ENCODE measurements around the gene HBP1. TPM values are rescaled to one million over a fixed set of nuclear protein-coding genes. Genes with fewer than 3 reads are reported as not detected.
A peak's percentile ranks its signal among the peaks of the same experiment; 100 is the strongest.
"Not testable (repeated sequence)": the region's sequence is repeated elsewhere in the genome, so short reads cannot be mapped to it uniquely, and the experiment has no call there.

The HBP1 gene, protein sequence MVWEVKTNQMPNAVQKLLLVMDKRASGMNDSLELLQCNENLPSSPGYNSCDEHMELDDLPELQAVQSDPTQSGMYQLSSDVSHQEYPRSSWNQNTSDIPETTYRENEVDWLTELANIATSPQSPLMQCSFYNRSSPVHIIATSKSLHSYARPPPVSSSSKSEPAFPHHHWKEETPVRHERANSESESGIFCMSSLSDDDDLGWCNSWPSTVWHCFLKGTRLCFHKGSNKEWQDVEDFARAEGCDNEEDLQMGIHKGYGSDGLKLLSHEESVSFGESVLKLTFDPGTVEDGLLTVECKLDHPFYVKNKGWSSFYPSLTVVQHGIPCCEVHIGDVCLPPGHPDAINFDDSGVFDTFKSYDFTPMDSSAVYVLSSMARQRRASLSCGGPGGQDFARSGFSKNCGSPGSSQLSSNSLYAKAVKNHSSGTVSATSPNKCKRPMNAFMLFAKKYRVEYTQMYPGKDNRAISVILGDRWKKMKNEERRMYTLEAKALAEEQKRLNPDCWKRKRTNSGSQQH
- total RNA-seq: 10 to 100 TPM; 43.9 to 55.9 TPM
- long read RNA-seq, donor 1, partial matches to known transcripts: 5 of 12 reads
- long read RNA-seq, donor 1, other reads (novel, unspliced or antisense): 2 of 12 reads
- long read RNA-seq, donor 2, transcript HBP1-208 (11 exons, 2,704 nt): major isoform, 9 of 31 reads
- long read RNA-seq, donor 2, transcript HBP1-201 (11 exons, 2,829 nt): minor isoform, 7 of 31 reads
- long read RNA-seq, donor 2, partial matches to known transcripts: 7 of 31 reads
- long read RNA-seq, donor 2, other reads (novel, unspliced or antisense): 7 of 31 reads

GRCh38 chr7:107168233-107169119 lies at the start of gene HBP1:
TSS of gene HBP1 (plus strand) at chr7:107169003. CDS start at chr7:107179894, 10,891 bp downstream.
- peak; percentile 99 for DNase-seq (ENCODE audit: low spot score)

GRCh38 chr7:107119376-107120105 lies 49.3 kb upstream of the HBP1 start:
- DNase-seq (ENCODE audit: low spot score): no peak
- intact Hi-C loops (cut with DNase I): no loop called here

More at GRCh38 chr7:107168233-107169119, at the start of gene HBP1:
- intact Hi-C loops (cut with DNase I): no loop called here

DNA sequence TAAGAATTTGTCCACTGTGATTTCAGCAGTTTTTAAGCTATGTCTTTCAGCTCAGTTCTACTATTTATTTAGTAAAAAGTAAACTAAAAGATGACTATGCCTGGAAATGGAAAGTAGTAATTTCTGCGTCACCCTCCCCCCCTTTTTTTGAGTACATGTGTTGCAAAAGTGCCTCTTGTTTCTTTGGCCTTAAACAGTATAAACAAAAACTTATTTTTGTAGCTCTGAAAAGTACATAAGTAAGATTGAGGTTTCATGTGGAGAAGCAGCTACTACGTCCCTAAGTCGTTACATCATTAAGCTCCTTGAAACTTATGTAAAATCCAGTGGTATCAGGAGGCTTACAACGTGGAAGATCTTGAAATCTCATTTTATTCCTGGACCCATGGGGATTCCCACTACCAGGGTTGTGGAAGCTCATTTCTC lies 46.3 kb upstream of the HBP1 start:
- intact Hi-C loops (cut with DNase I): no loop called here

DNA sequence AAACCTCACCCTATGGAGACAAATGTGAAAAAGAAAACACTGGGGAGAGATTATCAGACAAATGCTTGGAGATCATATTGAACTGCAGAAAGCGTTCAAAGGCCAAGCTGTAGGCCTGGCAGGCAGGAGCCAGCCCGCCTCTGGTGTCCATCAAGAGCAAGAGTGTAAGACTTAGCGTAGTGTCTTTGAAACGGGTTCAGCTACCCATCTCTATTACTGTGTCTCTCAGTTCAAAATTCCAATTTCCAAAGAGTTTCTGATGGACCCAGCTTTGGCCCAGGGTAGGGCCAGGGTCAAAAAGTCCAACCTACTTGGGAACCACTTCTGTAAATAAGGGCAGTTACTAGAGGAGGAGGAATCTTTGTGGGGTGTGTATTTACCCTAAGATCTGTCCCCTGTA lies 45.4 kb upstream of the HBP1 start:
- intact Hi-C loops (cut with DNase I): no loop called here
- no peak for DNase-seq (ENCODE audit: low spot score)

More for the DNA sequence above, 46.3 kb upstream of the HBP1 start:
- no peak for DNase-seq (ENCODE audit: low spot score)

DNA sequence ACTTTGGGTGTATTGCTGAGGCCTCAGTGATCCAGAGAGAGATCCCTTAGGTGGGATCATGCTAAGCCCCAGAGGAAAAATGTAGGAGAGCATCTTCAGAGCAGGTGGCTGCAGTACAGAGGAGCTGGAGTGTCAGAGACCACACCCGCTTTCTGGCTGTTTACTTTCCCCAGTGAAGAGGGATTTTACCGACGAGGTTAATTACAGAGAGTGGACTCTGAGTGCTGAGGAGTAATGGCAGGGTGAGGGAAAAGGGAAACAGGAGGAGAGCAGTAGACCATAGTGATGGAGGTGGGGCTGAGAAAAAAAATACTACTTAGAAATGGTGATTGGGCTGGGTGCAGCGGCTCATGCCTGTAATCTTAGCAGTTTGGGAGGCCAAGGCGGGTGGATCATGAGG lies 43.3 kb upstream of the HBP1 start:
- DNase-seq (ENCODE audit: low spot score): no peak
- intact Hi-C loops (cut with DNase I): no loop called here

DNA sequence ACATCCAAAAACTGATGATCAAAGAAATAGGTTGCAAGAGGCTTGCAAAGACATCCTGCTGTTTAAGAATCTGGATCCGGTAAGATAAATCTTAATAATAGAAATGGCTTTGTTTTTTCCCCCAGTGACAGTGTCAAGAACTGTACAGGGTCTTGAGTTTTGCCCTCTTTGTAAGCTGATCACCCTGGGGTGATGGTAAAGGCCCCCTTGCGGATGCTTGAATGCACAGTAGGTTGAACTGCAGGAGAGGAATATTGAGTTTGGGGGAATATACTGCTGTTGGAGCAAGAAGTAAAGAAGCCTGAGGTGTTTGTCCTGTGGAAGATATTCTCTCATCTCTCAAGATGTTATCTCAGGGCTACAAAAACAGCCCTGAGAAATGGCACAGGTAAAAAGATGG lies 40.6 kb upstream of the HBP1 start:
- DNase-seq (ENCODE audit: low spot score): no peak
- intact Hi-C loops (cut with DNase I): no loop called here

GRCh38 chr7:107128748-107129147 lies 40.1 kb upstream of the HBP1 start:
- DNase-seq (ENCODE audit: low spot score): no peak
- intact Hi-C loops (cut with DNase I): no loop called here

DNA sequence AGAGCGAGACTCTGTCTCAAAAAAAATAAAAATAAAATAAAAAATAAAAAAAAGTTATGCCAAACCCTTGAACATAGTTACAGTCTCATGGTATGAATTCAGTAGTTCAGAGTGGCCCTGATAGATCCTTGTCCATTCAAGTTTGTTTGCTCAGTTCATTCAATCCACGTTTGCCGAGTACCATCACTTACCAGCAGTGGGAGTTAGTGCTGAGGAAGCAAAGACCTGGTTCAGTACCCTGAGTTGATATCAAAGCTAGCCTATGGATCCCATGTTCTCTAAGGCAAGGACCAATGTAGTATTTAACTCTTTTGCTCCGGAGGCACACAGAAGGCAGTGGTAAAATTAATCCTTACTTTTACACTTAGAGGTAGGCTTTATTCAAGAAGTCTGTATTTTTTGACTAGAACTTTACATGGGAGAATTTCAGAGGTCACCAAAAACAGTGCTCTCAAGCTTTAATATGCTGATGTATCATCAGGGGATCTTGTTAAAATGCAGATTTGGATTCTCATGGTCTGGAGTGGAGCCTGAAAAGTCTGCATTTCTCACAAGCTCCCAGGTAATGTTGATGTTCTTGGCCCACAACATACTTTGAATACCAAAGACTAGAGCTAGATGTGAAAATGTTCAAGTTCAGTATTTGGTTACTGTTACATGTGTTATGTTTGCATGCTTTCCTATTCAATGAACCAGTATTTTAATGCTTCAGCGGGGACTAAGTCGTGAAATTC lies 38.1 kb upstream of the HBP1 start:
- intact Hi-C loops (cut with DNase I): loop anchor here in 1 of 2 donors (10.0 kb wide), 1 partner anchor 176 kb away; no protein-coding TSS in a partner anchor
- DNase-seq (ENCODE audit: low spot score): no peak

DNA sequence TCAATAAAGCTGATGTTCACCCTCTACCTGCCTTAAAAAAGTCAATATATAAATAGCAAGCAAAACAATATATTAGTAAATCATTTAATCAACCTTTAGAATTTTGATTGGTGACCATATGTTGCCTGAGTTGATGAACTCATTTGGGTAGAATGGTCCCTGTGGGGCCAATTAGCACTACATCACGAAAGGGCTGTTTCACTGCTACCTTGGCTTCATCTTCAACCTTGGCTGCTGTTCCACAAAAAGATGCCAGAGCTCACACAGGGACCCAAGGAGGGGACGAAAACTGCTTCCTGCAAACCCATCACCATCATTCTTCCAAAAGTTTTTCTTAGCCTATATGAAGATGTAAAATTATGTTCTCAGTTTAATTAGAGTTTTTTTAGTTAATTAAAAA lies 35.4 kb upstream of the HBP1 start:
- intact Hi-C loops (cut with DNase I): loop anchor here in 1 of 2 donors (10.0 kb wide), 1 partner anchor 179 kb away; no protein-coding TSS in a partner anchor
- DNase-seq (ENCODE audit: low spot score): no peak

DNA sequence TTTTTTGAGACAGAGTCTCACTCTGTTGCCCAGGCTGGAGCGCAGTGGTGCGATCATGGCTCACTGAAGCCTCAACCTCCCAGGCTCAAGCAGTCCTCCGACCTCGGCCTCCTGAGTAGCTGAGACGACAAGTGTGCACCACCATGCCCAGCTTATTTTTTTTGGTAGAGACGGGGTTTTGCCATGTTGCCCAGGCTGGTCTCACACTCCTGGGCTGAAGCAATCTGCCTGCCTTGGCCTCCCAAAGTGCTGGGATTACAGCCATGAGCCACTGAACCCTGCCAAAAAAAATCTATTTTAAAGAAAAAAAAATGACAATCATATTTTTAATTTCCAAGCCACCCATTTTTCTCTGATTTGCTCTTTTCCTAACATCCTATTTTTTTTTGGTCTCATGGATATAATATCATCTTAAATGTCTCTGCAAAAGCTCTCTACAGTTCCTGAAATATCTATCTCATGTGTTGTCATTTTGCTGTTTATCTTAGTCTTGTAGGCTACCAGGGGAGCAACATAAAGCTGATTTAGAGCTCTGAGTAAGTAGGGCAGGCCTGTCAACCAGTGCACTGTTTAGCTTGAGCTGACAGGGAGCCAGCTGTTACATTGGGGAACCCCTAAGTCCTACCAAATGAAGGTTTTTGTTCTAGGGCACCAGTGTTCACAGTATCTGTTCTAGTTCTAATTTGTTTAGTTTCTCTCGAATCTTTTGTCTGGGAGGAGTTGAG lies 29.9 kb upstream of the HBP1 start:
- intact Hi-C loops (cut with DNase I): loop anchor here in 1 of 2 donors (10.0 kb wide), 1 partner anchor 184 kb away; no protein-coding TSS in a partner anchor

DNA sequence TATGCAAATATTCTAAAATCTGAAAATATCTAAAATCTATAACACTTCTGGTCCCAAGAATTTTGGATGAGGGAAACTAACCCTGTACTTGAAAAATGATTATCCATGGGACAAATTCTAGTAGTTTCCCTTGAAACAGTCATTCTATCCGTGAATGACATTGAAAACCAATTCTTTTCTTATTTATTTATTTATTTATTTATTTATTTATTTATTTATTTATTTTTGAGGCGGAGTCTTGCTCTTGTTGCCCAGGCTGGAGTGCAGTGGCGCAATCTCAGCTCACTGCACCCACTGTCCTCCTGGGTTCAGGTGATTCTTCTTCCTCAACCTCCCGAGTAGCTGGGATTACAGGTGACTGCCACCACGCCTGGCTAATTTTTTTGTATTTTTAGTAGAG lies 24.9 kb upstream of the HBP1 start:
- intact Hi-C loops (cut with DNase I); DNase-seq (ENCODE audit: low spot score): not testable (repeated sequence)

More for the DNA sequence above, 29.9 kb upstream of the HBP1 start:
- no peak for DNase-seq (ENCODE audit: low spot score)

DNA sequence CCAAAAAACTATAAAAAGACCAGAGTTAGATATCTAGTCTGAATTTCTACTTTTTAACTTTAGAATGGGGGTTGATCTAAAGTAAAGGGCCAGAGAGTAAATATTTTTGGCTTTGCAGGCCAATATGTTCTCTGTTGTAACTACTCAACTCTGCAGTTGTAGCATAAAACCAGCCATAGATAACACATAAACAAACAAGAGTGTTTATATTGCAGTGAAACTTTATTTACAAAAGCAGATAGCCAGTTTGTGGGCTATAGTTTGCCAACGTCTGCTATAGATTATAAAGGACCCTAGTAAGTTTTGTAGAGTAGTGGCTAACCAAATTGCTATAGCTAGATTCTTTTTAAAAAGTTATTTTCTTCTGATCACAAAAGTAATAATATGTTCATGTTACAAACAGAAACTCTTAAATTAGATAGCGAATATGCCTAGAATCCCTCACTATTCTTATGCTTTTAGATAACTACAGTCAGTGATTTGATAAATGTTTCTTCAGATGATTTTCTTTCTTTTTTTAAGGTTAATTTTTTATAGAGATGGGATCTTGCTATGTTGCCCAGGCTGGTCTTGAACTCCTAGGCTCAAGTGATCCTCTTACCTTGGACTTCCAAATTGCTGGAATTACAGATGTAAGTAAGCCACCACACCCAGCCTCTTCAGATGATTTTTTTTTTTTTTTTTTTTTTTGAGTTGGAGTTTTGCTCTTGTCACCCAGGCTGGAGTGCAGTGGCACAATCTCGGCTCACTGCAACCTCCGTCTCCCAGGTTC lies 23.6 kb upstream of the HBP1 start:
- intact Hi-C loops (cut with DNase I): no loop called here
- no peak for DNase-seq (ENCODE audit: low spot score)

GRCh38 chr7:107147464-107148393 lies 21.1 kb upstream of the HBP1 start:
- intact Hi-C loops (cut with DNase I): no loop called here
- no peak for DNase-seq (ENCODE audit: low spot score)

DNA sequence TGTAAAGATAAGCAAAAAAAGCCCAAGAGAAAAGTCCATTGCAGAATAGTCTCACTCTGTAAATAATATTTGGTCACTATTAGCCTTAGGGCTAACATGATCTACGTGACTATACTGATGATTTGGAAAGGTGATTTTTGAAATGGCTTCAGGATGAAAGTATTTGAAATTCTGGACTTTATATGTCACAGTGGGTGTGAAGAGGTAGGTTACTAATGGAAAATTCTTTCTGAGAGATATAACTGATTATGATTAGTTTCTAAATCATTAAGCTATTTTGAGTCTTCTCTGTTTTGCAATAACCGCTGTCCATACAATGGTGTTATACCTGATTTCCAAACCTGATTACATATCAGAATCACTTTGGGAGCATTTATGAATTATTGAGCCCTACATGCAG lies 20.1 kb upstream of the HBP1 start:
- DNase-seq (ENCODE audit: low spot score): no peak
- intact Hi-C loops (cut with DNase I): no loop called here

DNA sequence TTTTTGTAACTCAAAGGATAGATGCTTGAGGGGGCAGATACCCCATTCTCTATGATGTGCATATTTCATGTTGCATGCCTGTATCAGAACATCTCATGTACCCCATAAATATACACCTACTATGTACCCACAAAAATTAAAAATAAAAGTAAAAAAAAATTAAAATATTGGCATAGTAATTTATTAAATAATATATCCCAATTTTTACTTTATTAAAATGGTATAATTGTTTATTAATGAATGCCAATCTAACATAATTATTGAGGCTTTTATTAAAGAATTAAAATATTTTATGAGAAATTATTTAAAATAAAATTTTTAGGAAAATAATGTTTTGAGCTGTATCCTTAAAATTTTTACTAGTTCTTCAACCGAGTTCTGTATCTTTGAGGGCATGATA lies 18.9 kb upstream of the HBP1 start:
- DNase-seq (ENCODE audit: low spot score): no peak
- intact Hi-C loops (cut with DNase I): loop anchor here in 1 of 2 donors (10.0 kb wide), 1 partner anchor 205 kb away; no protein-coding TSS in a partner anchor

Data from posterior vena cava (tissue), 2 donors.